DND-41 (cell line): Measurements from ENCODE around the gene RBMXL2.

ENCODE experiments used
- ATAC-seq: fragments of 200-7000 bp; cut with Tn5 transposase; 3 replicates; pipeline ENCODE4 v1.9.1; 2021; ENCODE audit warnings: low read depth; ENCODE audit not compliant: insufficient read depth
- DNase-seq: peaks from one replicate; pipeline ENCODE4 v3.0.0-alpha.2; 2020
- H2AFZ ChIP-seq: 2 replicates; pipeline ENCODE4 v1.6.0; 2012; ENCODE audit warnings: low read depth, low read length
- H3K27ac ChIP-seq: 2 replicates; pipeline ENCODE4 v1.5.1; 2012; ENCODE audit warnings: low read length, inconsistent platforms
- H3K27me3 ChIP-seq: fragments of 200-600 bp; sonication (generic); 2 replicates; pipeline ENCODE4 v1.6.0; 2012; ENCODE audit warnings: low read length, mild to moderate bottlenecking, inconsistent platforms; ENCODE audit not compliant: insufficient read depth, poor library complexity
- H3K36me3 ChIP-seq: 2 replicates; pipeline ENCODE4 v1.5.1; 2012; ENCODE audit warnings: low read length, inconsistent platforms; ENCODE audit not compliant: insufficient read depth
- H3K4me1 ChIP-seq: 2 replicates; pipeline ENCODE4 v1.5.1; 2012; ENCODE audit warnings: mild to moderate bottlenecking, low read length; ENCODE audit not compliant: insufficient read depth
- H3K4me2 ChIP-seq: 2 replicates; pipeline ENCODE4 v1.6.0; 2012; ENCODE audit warnings: mild to moderate bottlenecking, moderate library complexity, low read length, inconsistent platforms; ENCODE audit not compliant: insufficient read depth
- H3K4me3 ChIP-seq, 2 experiments: fragments of 200-600 bp in 1 of 2; shearing (Covaris generic) in 1 of 2; 2 replicates each; pipeline ENCODE4 v1.5.1; 2012 to 2016; ENCODE audit warnings: inconsistent platforms in 2 of 2, low read length in 2 of 2, mild to moderate bottlenecking in 2 of 2, low read depth in 1 of 2, moderate library complexity in 1 of 2
- H3K79me2 ChIP-seq: 2 replicates; pipeline ENCODE4 v1.6.0; 2012; ENCODE audit warnings: low read length, inconsistent platforms; ENCODE audit not compliant: insufficient read depth
- H3K9ac ChIP-seq: 2 replicates; pipeline ENCODE4 v1.6.0; 2012; ENCODE audit warnings: low read depth, mild to moderate bottlenecking, inconsistent platforms, low read length, moderate library complexity
- H3K9me3 ChIP-seq: 2 replicates; pipeline ENCODE4 v1.5.1; 2012; ENCODE audit warnings: low read length, moderate library complexity, mild to moderate bottlenecking, inconsistent platforms; ENCODE audit not compliant: insufficient read depth, severe bottlenecking
- H4K20me1 ChIP-seq: 2 replicates; pipeline ENCODE4 v1.6.0; 2012; ENCODE audit warnings: low read length; ENCODE audit not compliant: insufficient read depth
- CTCF ChIP-seq: IDR thresholded peaks from 2 replicates; pipeline ENCODE4 v1.5.1; 2012; ENCODE audit warnings: borderline replicate concordance, low read length, moderate library complexity, mild to moderate bottlenecking; ENCODE audit not compliant: poor library complexity, severe bottlenecking; ENCODE audit errors: extremely low read depth
- EZH2 ChIP-seq: IDR thresholded peaks from 3 replicates; pipeline ENCODE4 v1.6.1; 2012; ENCODE audit warnings: borderline replicate concordance, low read depth, mild to moderate bottlenecking, moderate library complexity, low read length, inconsistent platforms; ENCODE audit not compliant: severe bottlenecking

RBMXL2 gene

GRCh38 chr11:7088921-7089320 lies at the start of gene RBMXL2:
RBMXL2 (plus strand) TSS chr11:7088998; CDS start chr11:7089121, 123 bp downstream.
- no peak within 1 kb of the TSS for H2AFZ ChIP-seq
- TF ChIP-seq CTCF (no peak), EZH2 (no peak)
- no peaks in the 10 kb centered on the region for H3K36me3 ChIP-seq
- no peaks in the 10 kb centered on the region for H3K4me1 ChIP-seq
- no peak for ATAC-seq
- no peak within 1 kb of the TSS for H3K4me2 ChIP-seq
- no peak for DNase-seq
- H3K27ac ChIP-seq: no peak within 1 kb of the TSS
- no peaks in the 10 kb centered on the region for H4K20me1 ChIP-seq
- H3K9ac ChIP-seq: no peak within 1 kb of the TSS
- H3K79me2 ChIP-seq: no peaks in the 10 kb centered on the region
- H3K27me3 ChIP-seq: no peaks in the 10 kb centered on the region
- H3K9me3 ChIP-seq: no peaks in the 10 kb centered on the region
- H3K4me3 ChIP-seq: no peak within 1 kb of the TSS

- no peak overlapping the region for H3K4me3 ChIP-seq
- no peaks in the 10 kb centered on the region for H3K27me3 ChIP-seq
- H2AFZ ChIP-seq: no peak overlapping the region
- DNase-seq: no peak
- no peaks in the 10 kb centered on the region for H3K9me3 ChIP-seq
- no peak overlapping the region for H3K27ac ChIP-seq
- no peak for TF ChIP-seq EZH2
- no peak for TF ChIP-seq CTCF
- no peaks in the 10 kb centered on the region for H3K79me2 ChIP-seq
- H3K9ac ChIP-seq: no peak overlapping the region
- no peaks in the 10 kb centered on the region for H3K4me1 ChIP-seq
- H3K36me3 ChIP-seq: no peaks in the 10 kb centered on the region
- no peak overlapping the region for H3K4me2 ChIP-seq
- ATAC-seq: no peak
- no peaks in the 10 kb centered on the region for H4K20me1 ChIP-seq
Observed at GRCh38 chr11:7046474-7047175, 42.2 kb upstream of the RBMXL2 start.

- H3K4me2 ChIP-seq: no peak overlapping the region
- H3K79me2 ChIP-seq: no peaks in the 10 kb centered on the region
- TF ChIP-seq CTCF (no peak), EZH2 (no peak)
- no peaks in the 10 kb centered on the region for H3K9me3 ChIP-seq
- no peaks in the 10 kb centered on the region for H3K36me3 ChIP-seq
- DNase-seq: no peak
- no peaks in the 10 kb centered on the region for H3K27me3 ChIP-seq
- no peak overlapping the region for H2AFZ ChIP-seq
- no peaks in the 10 kb centered on the region for H4K20me1 ChIP-seq
- no peaks in the 10 kb centered on the region for H3K4me1 ChIP-seq
- H3K4me3 ChIP-seq: no peak overlapping the region
- ATAC-seq: no peak
- H3K9ac ChIP-seq: no peak overlapping the region
- H3K27ac ChIP-seq: no peak overlapping the region
Observed at GRCh38 chr11:7050191-7050590, 38.6 kb upstream of the RBMXL2 start.
